CD4-positive, CD25-positive, alpha-beta regulatory T cell (primary cell): ENCODE measurements around the gene BACH2. TPM values are rescaled to one million over a fixed set of nuclear protein-coding genes. Genes with fewer than 3 reads are reported as not detected.

ENCODE experiments used
- ATAC-seq, 2 donors: fragments of 150-1000 bp; cut with Tn5 transposase; one replicate each; pipeline ENCODE4 v1.10.0; 2021; ENCODE audit warnings: low read depth in 2 of 2, moderate number of reproducible peaks in 2 of 2, moderate library complexity in 1 of 2
- DNase-seq, 3 donors: peaks; one replicate each; pipeline versions ENCODE4 v3.0.0 to v3.0.0-alpha.2; 2012 to 2022; ENCODE audit warnings: mixed read lengths in 1 of 3
- H3K27ac ChIP-seq: one replicate; pipeline ENCODE4 v1.7.0; 2013; ENCODE audit warnings: mild to moderate bottlenecking, low read length; ENCODE audit not compliant: insufficient read depth, poor library complexity, severe bottlenecking
- H3K27me3 ChIP-seq: one replicate; pipeline ENCODE4 v1.7.0; 2013; ENCODE audit warnings: low read length; ENCODE audit not compliant: control insufficient read depth, insufficient read depth
- H3K36me3 ChIP-seq: one replicate; pipeline ENCODE4 v1.7.0; 2013; ENCODE audit warnings: mild to moderate bottlenecking, low read length, moderate library complexity; ENCODE audit not compliant: control insufficient read depth, insufficient read depth
- H3K4me1 ChIP-seq: 2 replicates; pipeline ENCODE4 v1.7.0; 2013; ENCODE audit warnings: mild to moderate bottlenecking, low read length; ENCODE audit not compliant: insufficient read depth, control insufficient read depth, poor library complexity, severe bottlenecking
- H3K4me3 ChIP-seq: one replicate; pipeline ENCODE4 v1.7.0; 2013; ENCODE audit warnings: low read depth, mild to moderate bottlenecking, low read length, moderate library complexity
- H3K9me3 ChIP-seq, 2 experiments: 1 replicate in 1 of 2; 2 replicates in 1 of 2; pipeline ENCODE4 v1.7.0; 2013; ENCODE audit warnings: low read length in 2 of 2, mild to moderate bottlenecking in 1 of 2, moderate library complexity in 1 of 2; ENCODE audit not compliant: control insufficient read depth in 2 of 2
- H3K27ac Mint-ChIP-seq, 3 donors: one replicate each; pipeline ENCODE4 v1.8.0; 2020 to 2022; ENCODE audit warnings: mild to moderate bottlenecking in 3 of 3, mixed read lengths in 3 of 3, moderate library complexity in 2 of 3
- H3K27me3 Mint-ChIP-seq: one replicate; pipeline ENCODE4 v1.8.0; 2022; ENCODE audit warnings: mild to moderate bottlenecking, mixed read lengths
- H3K36me3 Mint-ChIP-seq: one replicate; pipeline ENCODE4 v1.8.0; 2020; ENCODE audit warnings: mixed read lengths
- H3K4me1 Mint-ChIP-seq, 4 donors: one replicate each; pipeline ENCODE4 v1.8.0; 2020 to 2022; ENCODE audit warnings: mixed read lengths in 4 of 4, mild to moderate bottlenecking in 1 of 4
- H3K4me3 Mint-ChIP-seq, 4 donors: one replicate each; pipeline ENCODE4 v1.8.0; 2020 to 2022; ENCODE audit warnings: mild to moderate bottlenecking in 4 of 4, mixed read lengths in 4 of 4, moderate library complexity in 3 of 4
- H3K9me3 Mint-ChIP-seq, 7 donors: one replicate each; pipeline ENCODE4 v1.8.0; 2020 to 2022; ENCODE audit warnings: mixed read lengths in 7 of 7, mild to moderate bottlenecking in 3 of 7, moderate library complexity in 2 of 7
- polyA plus RNA-seq, 4 donors: library from polyadenylated mRNA; unstranded; fragments of 300-500 nt; fragmentation: Illumina TruSeq; gene quantifications; one replicate each; pipeline ENCODE4 v1.2.3, GENCODE V29; 2021
- total RNA-seq: library from RNA; stranded (reverse); gene quantifications from one replicate; pipeline ENCODE4 v1.2.3, GENCODE V29; 2022

BACH2 gene
- total and polyA plus RNA-seq, 5 donors from 2014 or later: 3.8 to 51.3 (median 7.1) TPM

DNA sequence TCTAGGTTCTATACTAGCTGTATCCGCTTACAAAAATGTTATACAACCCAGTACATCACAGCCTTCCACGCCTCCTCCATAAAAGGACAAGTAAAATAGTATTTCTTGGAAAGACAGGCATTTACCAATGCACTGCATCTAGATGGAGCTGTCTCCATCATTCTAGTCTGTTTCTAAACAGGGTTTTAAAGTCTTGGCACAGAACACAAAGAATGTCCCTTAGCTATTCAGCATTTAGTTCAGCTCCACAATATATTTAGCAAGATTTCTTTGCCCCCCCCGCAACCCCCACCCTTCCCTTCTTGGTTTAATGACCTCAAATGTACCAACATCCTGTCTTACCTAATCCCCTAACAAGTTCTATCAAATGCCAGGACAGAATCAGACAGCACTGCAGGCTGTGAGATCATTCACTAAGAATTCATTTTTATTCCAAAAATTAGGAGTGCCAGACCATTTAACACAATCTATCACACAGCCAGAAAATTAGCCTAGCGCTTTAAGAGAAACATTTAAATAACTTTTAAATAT lies 198.6 kb downstream of the BACH2 start:
- Histone ChIP-seq H3K4me3 (no peak overlapping the region), H3K27me3 (peaks cover 8% of the 10 kb centered on the region), H3K9me3 (no peaks in the 10 kb centered on the region), H3K36me3 (no peaks in the 10 kb centered on the region), H3K4me1 (peaks cover 9% of the 10 kb centered on the region), H3K27ac (no peak overlapping the region)
- Mint-ChIP-seq H3K36me3 (peaks cover 4% of the 10 kb centered on the region), H3K9me3 (peaks cover 0 to 1% (median 0%) of the 10 kb centered on the region in 7 donors), H3K4me3 (no peak overlapping the region), H3K27ac (peak overlapping the region in 2 of 3 donors; percentile 68 to 81), H3K4me1 (peaks cover 0 to 62% (median 30%) of the 10 kb centered on the region in 4 donors), H3K27me3 (peaks cover 34% of the 10 kb centered on the region)
- DNase-seq: peak in 1 of 3 donors; percentile 68
- peak; percentile 35 to 39 for ATAC-seq

- H3K9me3 ChIP-seq: no peaks in the 10 kb centered on the region
- Mint-ChIP-seq H3K9me3 (no peaks in the 10 kb centered on the region), H3K36me3 (peaks cover 4% of the 10 kb centered on the region), H3K27ac (no peak overlapping the region), H3K4me1 (peaks cover 0 to 60% (median 29%) of the 10 kb centered on the region in 4 donors), H3K27me3 (peaks cover 32% of the 10 kb centered on the region), H3K4me3 (no peak overlapping the region)
- H3K27me3 ChIP-seq: peaks cover 8% of the 10 kb centered on the region
- DNase-seq: no peak
- H3K4me3 ChIP-seq: no peak overlapping the region
- ATAC-seq: no peak
- peaks cover 8% of the 10 kb centered on the region for H3K4me1 ChIP-seq
- no peaks in the 10 kb centered on the region for H3K36me3 ChIP-seq
- H3K27ac ChIP-seq: no peak overlapping the region
Measured at GRCh38 chr6:90097356-90097755, 199.3 kb downstream of the BACH2 start.

- H3K9me3 ChIP-seq: no peaks in the 10 kb centered on the region
- Mint-ChIP-seq H3K27ac (peak overlapping the region in 1 of 3 donors; percentile 74), H3K36me3 (peaks cover 4% of the 10 kb centered on the region), H3K4me1 (peaks cover 0 to 60% (median 30%) of the 10 kb centered on the region in 4 donors), H3K27me3 (peaks cover 32% of the 10 kb centered on the region), H3K9me3 (no peaks in the 10 kb centered on the region), H3K4me3 (no peak overlapping the region)
- DNase-seq (no peak), ATAC-seq (no peak)
- peaks cover 8% of the 10 kb centered on the region for H3K4me1 ChIP-seq
- H3K36me3 ChIP-seq: no peaks in the 10 kb centered on the region
- H3K4me3 ChIP-seq: no peak overlapping the region
- H3K27ac ChIP-seq: no peak overlapping the region
- peaks cover 6% of the 10 kb centered on the region for H3K27me3 ChIP-seq
Measured at GRCh38 chr6:90096818-90097217, 199.8 kb downstream of the BACH2 start.

DNA sequence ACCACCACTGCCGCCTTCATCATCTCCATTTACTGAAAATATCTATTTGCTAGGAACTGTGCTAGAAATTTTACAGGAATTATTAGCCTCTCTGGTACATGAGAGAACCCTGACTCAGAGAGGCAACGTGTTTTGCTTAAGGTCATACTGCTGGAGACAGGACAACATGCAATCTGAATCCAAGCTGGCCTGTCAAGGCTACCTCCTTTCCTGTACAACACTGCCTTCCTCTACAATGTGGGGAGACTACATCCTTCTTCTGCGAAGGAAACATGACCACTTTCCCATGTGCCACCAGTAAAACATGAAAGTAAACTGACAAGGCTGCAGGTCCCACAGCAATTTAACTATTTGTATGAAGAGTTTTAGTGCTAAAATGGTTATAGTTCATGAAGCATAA lies 200.9 kb downstream of the BACH2 start:
- Histone ChIP-seq H3K27ac (no peak overlapping the region), H3K36me3 (no peaks in the 10 kb centered on the region)
- peak in 1 of 3 donors; percentile 29 for DNase-seq

DNA sequence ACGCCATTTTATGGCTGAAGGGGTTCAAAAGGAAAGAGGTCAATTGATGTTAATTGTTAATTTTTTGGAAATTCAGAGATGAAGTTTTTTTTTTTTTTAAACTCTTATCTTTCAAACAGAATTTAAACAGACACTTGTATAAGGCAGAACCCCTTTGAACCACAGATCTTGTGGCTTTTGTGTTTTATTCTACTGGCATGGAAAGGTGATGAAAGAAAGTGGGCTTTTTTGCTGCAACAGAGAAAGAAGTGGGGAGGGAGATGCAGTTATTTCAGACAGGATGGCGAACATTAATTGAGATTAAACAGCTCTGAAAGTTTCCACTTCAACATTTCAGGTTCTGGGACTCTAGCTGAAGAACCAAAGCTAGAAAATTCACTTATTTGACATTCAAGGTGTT lies 201.5 kb downstream of the BACH2 start:
- peaks cover 0 to 63% (median 34%) of the 10 kb centered on the region in 4 donors for H3K4me1 Mint-ChIP-seq
- H3K4me3 Mint-ChIP-seq: peak overlapping the region in 1 of 4 donors; percentile 1
- ATAC-seq: no peak
- Histone ChIP-seq H3K4me3 (no peak overlapping the region), H3K27ac (no peak overlapping the region), H3K27me3 (peaks cover 3% of the 10 kb centered on the region), H3K4me1 (peaks cover 8% of the 10 kb centered on the region), H3K36me3 (no peaks in the 10 kb centered on the region), H3K9me3 (no peaks in the 10 kb centered on the region)
- peaks cover 34% of the 10 kb centered on the region for H3K27me3 Mint-ChIP-seq
- peaks cover 9% of the 10 kb centered on the region for H3K36me3 Mint-ChIP-seq
- H3K27ac Mint-ChIP-seq: peak overlapping the region; percentile 15 to 43 (median 39)
- no peak for DNase-seq
- no peaks in the 10 kb centered on the region for H3K9me3 Mint-ChIP-seq

More for the DNA sequence above, 200.9 kb downstream of the BACH2 start:
- H3K27me3 Mint-ChIP-seq: peaks cover 28% of the 10 kb centered on the region
- H3K4me1 Mint-ChIP-seq: peaks cover 0 to 60% (median 31%) of the 10 kb centered on the region in 4 donors
- H3K27ac Mint-ChIP-seq: peak overlapping the region in 1 of 3 donors; percentile 39
- no peaks in the 10 kb centered on the region for H3K9me3 Mint-ChIP-seq
- Histone ChIP-seq H3K4me3 (no peak overlapping the region), H3K27me3 (peaks cover 5% of the 10 kb centered on the region), H3K9me3 (no peaks in the 10 kb centered on the region), H3K4me1 (peaks cover 8% of the 10 kb centered on the region)
- peaks cover 8% of the 10 kb centered on the region for H3K36me3 Mint-ChIP-seq
- ATAC-seq: no peak
- H3K4me3 Mint-ChIP-seq: no peak overlapping the region

DNA sequence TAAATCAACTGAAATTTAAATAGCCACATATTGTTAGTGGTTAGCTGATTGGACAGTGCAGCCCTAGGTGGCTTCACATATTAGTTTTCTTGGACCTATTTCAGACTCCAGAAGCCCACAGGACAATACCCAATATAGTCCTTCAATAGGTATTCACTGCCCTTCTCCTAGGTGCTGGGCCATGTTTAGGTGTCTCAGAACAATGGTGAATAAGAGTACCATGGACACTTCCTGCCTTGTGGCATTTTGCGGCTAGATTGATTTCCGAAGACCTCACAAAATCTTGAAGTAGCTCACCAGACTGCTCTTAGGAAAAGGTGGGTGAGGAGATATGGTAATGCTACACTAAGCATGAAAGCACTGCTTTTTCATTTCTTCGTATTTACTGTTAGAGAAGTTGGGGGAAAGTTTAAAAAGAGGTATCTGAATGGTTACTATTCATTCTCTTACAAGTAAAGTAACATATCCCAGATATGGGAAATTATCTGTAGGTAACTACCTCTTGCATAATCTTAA lies 203.0 kb downstream of the BACH2 start:
- ATAC-seq: no peak
- Mint-ChIP-seq H3K27ac (no peak overlapping the region), H3K4me3 (no peak overlapping the region), H3K4me1 (peaks cover 0 to 58% (median 28%) of the 10 kb centered on the region in 4 donors), H3K36me3 (peaks cover 5% of the 10 kb centered on the region), H3K27me3 (peaks cover 37% of the 10 kb centered on the region), H3K9me3 (peaks cover 0 to 1% (median 0%) of the 10 kb centered on the region in 7 donors)
- Histone ChIP-seq H3K27me3 (peaks cover 3% of the 10 kb centered on the region), H3K9me3 (no peaks in the 10 kb centered on the region), H3K36me3 (no peaks in the 10 kb centered on the region), H3K4me3 (no peak overlapping the region), H3K4me1 (peaks cover 8% of the 10 kb centered on the region), H3K27ac (no peak overlapping the region)
- DNase-seq: no peak

- no peak for ATAC-seq
- peak overlapping the region in 1 of 3 donors; percentile 33 for H3K27ac Mint-ChIP-seq
- no peak overlapping the region for H3K4me3 Mint-ChIP-seq
Measured at GRCh38 chr6:90090866-90091265, 205.8 kb downstream of the BACH2 start.

GRCh38 chr6:90088009-90088408 lies 208.6 kb downstream of the BACH2 start:
- Histone ChIP-seq H3K9me3 (no peaks in the 10 kb centered on the region), H3K4me1 (peaks cover 24% of the 10 kb centered on the region), H3K27ac (no peak overlapping the region), H3K4me3 (no peak overlapping the region), H3K27me3 (peaks cover 11% of the 10 kb centered on the region), H3K36me3 (peaks cover 4% of the 10 kb centered on the region)
- Mint-ChIP-seq H3K4me1 (peaks cover 7 to 49% (median 30%) of the 10 kb centered on the region in 4 donors), H3K27ac (no peak overlapping the region), H3K9me3 (peaks cover 0 to 2% (median 0%) of the 10 kb centered on the region in 7 donors), H3K4me3 (no peak overlapping the region), H3K36me3 (peaks cover 17% of the 10 kb centered on the region), H3K27me3 (peaks cover 42% of the 10 kb centered on the region)
- DNase-seq (no peak), ATAC-seq (no peak)

More at GRCh38 chr6:90090866-90091265, 205.8 kb downstream of the BACH2 start:
- DNase-seq: no peak
- H3K9me3 Mint-ChIP-seq: peaks cover 0 to 2% (median 0%) of the 10 kb centered on the region in 7 donors
- Histone ChIP-seq H3K9me3 (no peaks in the 10 kb centered on the region), H3K4me1 (peaks cover 8% of the 10 kb centered on the region), H3K27me3 (peaks cover 9% of the 10 kb centered on the region), H3K27ac (no peak overlapping the region), H3K4me3 (no peak overlapping the region), H3K36me3 (peaks cover 4% of the 10 kb centered on the region)
- H3K36me3 Mint-ChIP-seq: peaks cover 17% of the 10 kb centered on the region
- H3K4me1 Mint-ChIP-seq: peaks cover 0 to 43% (median 23%) of the 10 kb centered on the region in 4 donors
- peaks cover 44% of the 10 kb centered on the region for H3K27me3 Mint-ChIP-seq
